ENCODE measurements around the gene SKOR1. TPM values are rescaled to one million over a fixed set of nuclear protein-coding genes. Genes with fewer than 3 reads are reported as not detected.

SKOR1 gene
- total RNA-seq, 1 experiment from 2014 or later = 0.13 TPM

- DNase-seq = no peak
- Histone ChIP-seq H3K79me1 (ENCODE audit: insufficient read depth, low read depth, low read length, poor library complexity, severe bottlenecking) (no peaks in the 10 kb centered on the region), H4K20me1 (ENCODE audit: control insufficient read depth, insufficient read depth, insufficient read length) (no peaks in the 10 kb centered on the region), H3K23ac (ENCODE audit: insufficient read length, low read depth, low read length) (no peak overlapping the region), H3K9ac (ENCODE audit: extremely low read depth, insufficient read length, low read length) (no peak overlapping the region), H3K79me2 (ENCODE audit: insufficient read depth, low read length) (no peaks in the 10 kb centered on the region), H3T11ph (ENCODE audit: low read length) (no peak overlapping the region), H2BK5ac (ENCODE audit: insufficient read length, low read length) (no peak overlapping the region), H4K8ac (replicated peaks; ENCODE audit: insufficient read length, low read depth, low read length) (no peak overlapping the region), H3K4ac (ENCODE audit: low read depth, low read length) (no peak overlapping the region), H2BK120ac (ENCODE audit: low read depth, low read length, poor library complexity, severe bottlenecking) (no peak overlapping the region), H3K23me2 (ENCODE audit: insufficient read length, low read depth, low read length, poor library complexity, severe bottlenecking) (peaks cover 5% of the 10 kb centered on the region), H3K9me3 (ENCODE audit: control insufficient read depth, low read depth, low read length) (no peaks in the 10 kb centered on the region), H2BK12ac (ENCODE audit: insufficient read length, low read depth, low read length) (no peak overlapping the region), H2AK5ac (ENCODE audit: insufficient read length, low read length) (no peak overlapping the region), H3K14ac (ENCODE audit: insufficient read depth, low read length) (no peak overlapping the region), H3K27me3 (ENCODE audit: insufficient read depth, low read length) (no peaks in the 10 kb centered on the region; the same call in 1 of the 2 replicates), H3K4me1 (ENCODE audit: insufficient read depth, low read length) (no peaks in the 10 kb centered on the region; the same call in 1 of the 2 replicates), H2BK15ac (ENCODE audit: low read depth, low read length) (no peak overlapping the region), H4K91ac (ENCODE audit: insufficient read length, low read depth, low read length) (no peak overlapping the region), H2BK20ac (ENCODE audit: low read depth, low read length, poor library complexity, severe bottlenecking) (no peak overlapping the region), H4K5ac (ENCODE audit: insufficient read length, low read depth, low read length) (no peak overlapping the region), H3K56ac (ENCODE audit: insufficient read length, low read depth, low read length) (no peak overlapping the region), H2AFZ (ENCODE audit: low read length) (no peak overlapping the region), H3K4me2 (ENCODE audit: insufficient read depth, insufficient read length, low read length) (no peak overlapping the region), H3K27ac (ENCODE audit: insufficient read length, low read depth, low read length) (no peak overlapping the region), H3K18ac (ENCODE audit: insufficient read length, low read depth, low read length) (no peak overlapping the region)
- no peak for TF ChIP-seq CTCF (conservative IDR thresholded peaks at IDR 0.05)
- Mint-ChIP-seq H3K4me1 (peaks cover 21 to 22% of the 10 kb centered on the region in 2 experiments), H3K27ac (no peak overlapping the region), H3K36me3 (ENCODE audit: insufficient read depth in 1 of 3, low read depth in 3 of 3) (no peaks in the 10 kb centered on the region), H3K27me3 (ENCODE audit: low read depth) (peaks cover 20% of the 10 kb centered on the region), H3K4me3 (peak overlapping the region in 1 of 2 experiments; percentile 3; a peak in 2 of 5 replicates), H3K9me3 (no peaks in the 10 kb centered on the region; a peak in 1 of 5 replicates)
- WGBS (ENCODE audit: extremely low coverage, insufficient read length, low lambda C conversion rate) = no CpG with 5 or more reads among the region's 8 CpGs
Measured at GRCh38 chr15:67882487-67883233, 57.4 kb downstream of the SKOR1 start.
